GM23248 (cell line): Measurements from ENCODE around the gene ZSCAN1. TPM values are rescaled to one million over a fixed set of nuclear protein-coding genes. Genes with fewer than 3 reads are reported as not detected.

Source experiments
- DNase-seq: peaks from one replicate; pipeline ENCODE4 v3.0.0-alpha.2; 2015
- H2AFZ ChIP-seq: fragments of 200-600 bp; sonication (generic); 2 replicates; pipeline ENCODE4 v1.6.1; 2016; ENCODE audit warnings: antibody characterized with exemption
- H3F3A ChIP-seq: fragments of 200-600 bp; sonication (generic); 2 replicates; pipeline ENCODE4 v1.6.1; 2016; ENCODE audit warnings: mild to moderate bottlenecking, antibody characterized with exemption, mixed run types; ENCODE audit not compliant: insufficient read depth
- H3K27ac ChIP-seq: fragments of 200-600 bp; sonication (generic); 2 replicates; pipeline ENCODE4 v1.5.1; 2016; ENCODE audit warnings: mild to moderate bottlenecking
- H3K27me3 ChIP-seq: fragments of 200-600 bp; sonication (generic); replicated peaks from 2 replicates; pipeline ENCODE4 v1.6.1; 2016; ENCODE audit warnings: mild to moderate bottlenecking; ENCODE audit not compliant: insufficient read depth
- H3K36me3 ChIP-seq: fragments of 200-600 bp; sonication (generic); 2 replicates; pipeline ENCODE4 v1.6.1; 2016; ENCODE audit warnings: low read depth, mild to moderate bottlenecking
- H3K4me1 ChIP-seq: fragments of 200-600 bp; sonication (generic); 2 replicates; pipeline ENCODE4 v1.6.1; 2016; ENCODE audit warnings: mild to moderate bottlenecking; ENCODE audit not compliant: insufficient read depth
- H3K4me2 ChIP-seq: fragments of 200-600 bp; sonication (generic); one replicate; pipeline ENCODE4 v1.6.1; 2016; ENCODE audit warnings: mild to moderate bottlenecking; ENCODE audit not compliant: unreplicated experiment
- H3K4me3 ChIP-seq: fragments of 200-600 bp; sonication (generic); 2 replicates; pipeline ENCODE4 v1.5.1; 2016; ENCODE audit warnings: mild to moderate bottlenecking
- H3K79me2 ChIP-seq: fragments of 200-600 bp; sonication (generic); 2 replicates; pipeline ENCODE4 v1.6.1; 2016; ENCODE audit warnings: mild to moderate bottlenecking; ENCODE audit not compliant: insufficient read depth
- H3K9ac ChIP-seq: fragments of 200-600 bp; sonication (generic); 2 replicates; pipeline ENCODE4 v1.6.1; 2016; ENCODE audit warnings: mild to moderate bottlenecking
- H3K9me2 ChIP-seq: fragments of 200-600 bp; sonication (generic); 2 replicates; pipeline ENCODE4 v1.6.1; 2016; ENCODE audit warnings: mixed run types, mild to moderate bottlenecking, moderate library complexity; ENCODE audit not compliant: insufficient read depth
- H3K9me3 ChIP-seq: fragments of 200-600 bp; sonication (generic); one replicate; pipeline ENCODE4 v1.6.1; 2017; ENCODE audit warnings: low read depth
- H4K20me1 ChIP-seq: fragments of 200-600 bp; sonication (generic); 2 replicates; pipeline ENCODE4 v1.6.0; 2016; ENCODE audit not compliant: insufficient read depth
- EZH2 ChIP-seq: fragments of 200-600 bp; sonication (generic); IDR thresholded peaks from 2 replicates; pipeline ENCODE4 v1.6.1; 2018; ENCODE audit warnings: antibody characterized with exemption, mild to moderate bottlenecking; ENCODE audit not compliant: insufficient read depth, poor library complexity, severe bottlenecking
- EZH2phosphoT487 ChIP-seq: fragments of 200-600 bp; sonication (generic); IDR thresholded peaks from 2 replicates; pipeline ENCODE4 v1.6.1; 2018; ENCODE audit warnings: antibody characterized with exemption, moderate library complexity, mild to moderate bottlenecking, low read depth; ENCODE audit not compliant: insufficient read depth
- WGBS, 2 experiments: methylation state at CpG; one replicate each; pipeline ENCODE4 v1.1.6; 2015 to 2017; ENCODE audit warnings: low lambda C conversion rate in 2 of 2, low coverage in 1 of 2; ENCODE audit errors: missing lambda C conversion rate in 2 of 2; 5-methylcytosine and 5-hydroxymethylcytosine counted together
- in situ Hi-C: fragments of 300-500 bp; cut with MboI; formaldehyde crosslinking; loops from 2 replicates; pipeline ENCODE4 v1.15.0; 2020
- polyA plus RNA-seq: library from polyadenylated mRNA; unstranded; fragments of >200 nt; fragmentation: Nextera tagmentation; extraction: Ambion mirVana; gene quantifications from 2 replicates; pipeline ENCODE4 v1.2.1, GENCODE V29; 2016
- total RNA-seq: library from RNA; depleted of rRNA; stranded (reverse); fragments of >200 nt; shearing (Covaris generic); gene quantifications from 2 replicates; pipeline ENCODE4 v1.2.3, GENCODE V29; 2014

ZSCAN1 gene
- total and polyA plus RNA-seq, 2 experiments from 2014 or later: 0.39 TPM; not detected in 1

GRCh38 chr19:58056861-58057260, 23.0 kb downstream of the ZSCAN1 start:
- Histone ChIP-seq H3F3A (no peaks in the 10 kb centered on the region), H3K79me2 (no peaks in the 10 kb centered on the region), H3K36me3 (no peaks in the 10 kb centered on the region), H3K4me1 (no peaks in the 10 kb centered on the region), H3K4me2 (no peak overlapping the region), H3K4me3 (no peak overlapping the region), H4K20me1 (no peaks in the 10 kb centered on the region), H3K27ac (no peak overlapping the region), H2AFZ (no peak overlapping the region), H3K27me3 (no peaks in the 10 kb centered on the region), H3K9me3 (no peaks in the 10 kb centered on the region), H3K9me2 (no peaks in the 10 kb centered on the region), H3K9ac (no peak overlapping the region)
- in situ Hi-C loops: no loop called here
- WGBS, 2 experiments: 54 to 69% methylated on average over 8 of the region's 8 CpGs
- no peak for DNase-seq
- TF ChIP-seq EZH2phosphoT487 (no peak), EZH2 (no peak)

GRCh38 chr19:58058467-58058866, 24.6 kb downstream of the ZSCAN1 start:
- TF ChIP-seq EZH2 (no peak), EZH2phosphoT487 (no peak)
- no peaks in the 10 kb centered on the region for H4K20me1 ChIP-seq
- no peaks in the 10 kb centered on the region for H3K36me3 ChIP-seq
- WGBS, 2 experiments: 76 to 82% methylated on average over 13 of the region's 13 CpGs
- H3K4me1 ChIP-seq: no peaks in the 10 kb centered on the region
- in situ Hi-C loops: no loop called here
- no peaks in the 10 kb centered on the region for H3K9me2 ChIP-seq
- no peaks in the 10 kb centered on the region for H3K79me2 ChIP-seq
- peak overlapping the region; percentile 97 for H2AFZ ChIP-seq
- no peaks in the 10 kb centered on the region for H3K9me3 ChIP-seq
- peak overlapping the region; percentile 71 for H3K4me3 ChIP-seq
- no peak for DNase-seq
- H3K27ac ChIP-seq: peak overlapping the region; percentile 71
- no peaks in the 10 kb centered on the region for H3F3A ChIP-seq
- peak overlapping the region; percentile 85 for H3K9ac ChIP-seq
- no peaks in the 10 kb centered on the region for H3K27me3 ChIP-seq
- H3K4me2 ChIP-seq: peak overlapping the region; percentile 77

- in situ Hi-C loops: no loop called here
- peak within 1 kb of the TSS; percentile 97 for H2AFZ ChIP-seq
Measured at GRCh38 chr19:58059003-58059670, 25.3 kb downstream of the ZSCAN1 start, which contains the start of gene ZNF135. TSS of gene ZNF135 (plus strand) at chr19:58059282. CDS start at chr19:58060003, 721 bp downstream.

GRCh38 chr19:58059671-58060078, 25.9 kb downstream of the ZSCAN1 start:
- Histone ChIP-seq H3K9me2 (no peaks in the 10 kb centered on the region), H3K4me2 (peak overlapping the region; percentile 77), H3K4me3 (peak overlapping the region; percentile 71), H3K4me1 (no peaks in the 10 kb centered on the region), H2AFZ (peak overlapping the region; percentile 97), H3K79me2 (no peaks in the 10 kb centered on the region), H3K9me3 (no peaks in the 10 kb centered on the region), H3K27me3 (no peaks in the 10 kb centered on the region), H4K20me1 (no peaks in the 10 kb centered on the region), H3F3A (no peaks in the 10 kb centered on the region), H3K9ac (peak overlapping the region; percentile 85), H3K36me3 (peaks cover 6% of the 10 kb centered on the region; the same call in 1 of the 2 replicates), H3K27ac (peak overlapping the region; percentile 71)
- TF ChIP-seq EZH2phosphoT487 (no peak), EZH2 (no peak)
- DNase-seq: no peak
- in situ Hi-C loops: no loop called here
- WGBS, 2 experiments: 12 to 14% methylated on average over 25 to 27 of the region's 28 CpGs

More at GRCh38 chr19:58059003-58059670, 25.3 kb downstream of the ZSCAN1 start, which contains the start of gene ZNF135:
- no peaks in the 10 kb centered on the region for H3K9me2 ChIP-seq
- TF ChIP-seq EZH2phosphoT487 (no peak), EZH2 (no peak)
- H3K27ac ChIP-seq: peak within 1 kb of the TSS; percentile 71
- H3K4me2 ChIP-seq: peak within 1 kb of the TSS; percentile 77
- no peaks in the 10 kb centered on the region for H3K79me2 ChIP-seq
- no peaks in the 10 kb centered on the region for H3F3A ChIP-seq
- peak; percentile 95 for DNase-seq
- H3K4me1 ChIP-seq: no peaks in the 10 kb centered on the region
- H3K9me3 ChIP-seq: no peaks in the 10 kb centered on the region
- H3K9ac ChIP-seq: peak within 1 kb of the TSS; percentile 85
- no peaks in the 10 kb centered on the region for H4K20me1 ChIP-seq
- H3K36me3 ChIP-seq: 0 out of 2 replicates have a peak, but pooled peaks cover under 1% of the 10 kb centered on the region
- H3K4me3 ChIP-seq: peak within 1 kb of the TSS; percentile 71
- H3K27me3 ChIP-seq: no peaks in the 10 kb centered on the region
- WGBS, 2 experiments: 1 to 4% methylated on average over 29 to 56 of the region's 62 CpGs
